Stimulated activated CD8-positive, alpha-beta memory T cell treated with anti-CD3 and anti-CD28 coated beads, Interleukin-7, amount 100 ng/mL, for 48 hours (primary cell): ENCODE results near the gene TOX2.

Source experiments
- DNase-seq, 2 donors: peaks; one replicate each; pipeline ENCODE4 v3.0.0-alpha.2; 2020; ENCODE audit warnings: low read depth in 1 of 2; ENCODE audit errors: extremely low read depth in 1 of 2

The TOX2 gene

GRCh38 chr20:44092551-44093248 is 178.0 kb downstream of the TOX2 start:
- no peak for DNase-seq

DNA sequence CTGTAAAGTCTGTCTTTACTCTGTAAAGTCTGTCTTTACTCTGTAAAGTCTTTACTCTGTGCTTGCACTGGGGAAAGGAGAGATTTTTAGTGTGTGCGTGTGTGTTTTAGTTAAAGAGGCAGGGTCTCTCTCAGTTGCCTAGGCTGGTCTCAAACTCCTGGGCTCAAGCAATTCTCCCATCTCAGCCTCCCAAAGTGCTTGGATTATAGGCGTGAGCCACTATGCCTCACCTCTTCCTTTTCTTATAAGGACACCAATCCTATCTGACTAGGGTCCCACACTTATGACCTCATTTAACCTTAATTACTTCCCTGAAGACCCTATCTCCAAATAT is 178.6 kb downstream of the TOX2 start:
- no peak for DNase-seq

GRCh38 chr20:44095831-44096230 is 181.2 kb downstream of the TOX2 start:
- no peak for DNase-seq

DNA sequence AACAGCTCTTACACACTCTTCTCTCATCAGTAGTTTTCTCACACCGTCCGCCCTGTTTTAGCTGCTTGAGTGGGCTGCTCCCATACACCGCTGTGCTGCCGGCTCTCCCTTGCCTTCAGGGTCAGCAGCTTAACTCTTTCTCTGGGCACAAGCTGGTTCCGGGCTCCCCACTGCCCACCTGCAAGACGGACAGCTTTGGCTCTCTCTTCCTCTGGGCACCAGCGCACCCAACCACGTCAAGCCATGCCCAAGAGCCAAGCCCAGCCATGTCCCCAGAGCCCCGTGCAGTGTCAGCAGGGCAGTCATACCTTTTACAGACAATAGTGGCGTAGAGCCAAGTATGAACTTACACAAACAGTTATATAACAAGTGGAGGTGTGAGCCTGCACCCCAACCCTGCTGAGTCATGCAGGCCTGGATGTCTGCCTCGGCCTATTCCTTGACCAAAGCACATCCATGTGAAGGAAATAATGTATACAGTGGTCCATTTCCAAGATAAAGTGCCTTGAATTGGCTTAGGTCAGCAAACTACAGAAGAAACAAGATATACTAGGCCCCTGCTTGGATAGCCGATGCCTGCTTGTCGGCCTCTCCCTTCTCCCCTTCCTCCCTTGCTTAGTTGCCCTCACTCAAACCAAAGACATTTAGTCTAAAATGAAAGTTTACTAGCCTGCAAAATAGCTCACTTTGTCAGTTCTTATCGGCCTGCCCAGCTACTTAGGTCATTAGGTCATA is 183.0 kb downstream of the TOX2 start:
- DNase-seq, result no peak

GRCh38 chr20:44098256-44098630 is 183.6 kb downstream of the TOX2 start:
- DNase-seq, result no peak

DNA sequence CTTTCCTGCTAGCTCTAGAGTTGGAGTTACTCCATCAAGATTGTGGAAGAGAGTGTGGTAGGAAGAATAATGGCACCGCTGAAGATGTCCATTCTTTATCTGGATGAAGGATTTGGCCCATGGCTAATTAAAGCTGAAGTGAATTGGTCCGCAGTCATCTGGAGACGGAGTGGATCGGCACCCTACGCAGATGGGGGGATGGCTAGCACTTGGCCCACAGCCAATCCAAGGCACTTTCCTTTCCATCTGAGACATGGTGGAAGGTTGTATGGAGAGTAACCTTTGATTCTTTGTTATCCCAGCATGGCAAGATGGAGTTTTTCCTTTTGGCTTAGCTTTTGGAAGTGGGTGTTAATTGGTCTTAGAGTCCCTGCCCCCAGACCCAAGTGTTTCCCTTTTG is 184.0 kb downstream of the TOX2 start:
- no peak for DNase-seq

GRCh38 chr20:44099832-44100231 is 185.2 kb downstream of the TOX2 start:
- DNase-seq, result no peak

DNA sequence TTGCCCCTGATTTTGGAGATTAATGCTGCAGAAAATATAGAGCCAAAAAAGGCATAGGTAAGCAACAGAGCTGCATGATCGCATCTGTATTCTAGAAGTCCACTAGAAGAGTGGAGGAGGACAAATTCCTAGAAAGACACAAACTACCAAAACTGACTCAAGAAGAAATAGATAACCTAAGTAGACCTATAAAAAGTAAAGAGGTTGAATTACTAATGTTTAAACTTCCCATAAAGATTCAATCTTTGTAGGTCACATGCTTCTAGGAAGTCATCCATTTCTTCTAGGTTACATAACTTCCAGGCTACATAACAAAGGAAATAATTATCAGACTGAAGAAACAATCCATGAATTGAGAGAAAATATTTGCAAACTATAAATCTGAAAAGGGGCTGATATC is 187.9 kb downstream of the TOX2 start:
- DNase-seq, result no peak

DNA sequence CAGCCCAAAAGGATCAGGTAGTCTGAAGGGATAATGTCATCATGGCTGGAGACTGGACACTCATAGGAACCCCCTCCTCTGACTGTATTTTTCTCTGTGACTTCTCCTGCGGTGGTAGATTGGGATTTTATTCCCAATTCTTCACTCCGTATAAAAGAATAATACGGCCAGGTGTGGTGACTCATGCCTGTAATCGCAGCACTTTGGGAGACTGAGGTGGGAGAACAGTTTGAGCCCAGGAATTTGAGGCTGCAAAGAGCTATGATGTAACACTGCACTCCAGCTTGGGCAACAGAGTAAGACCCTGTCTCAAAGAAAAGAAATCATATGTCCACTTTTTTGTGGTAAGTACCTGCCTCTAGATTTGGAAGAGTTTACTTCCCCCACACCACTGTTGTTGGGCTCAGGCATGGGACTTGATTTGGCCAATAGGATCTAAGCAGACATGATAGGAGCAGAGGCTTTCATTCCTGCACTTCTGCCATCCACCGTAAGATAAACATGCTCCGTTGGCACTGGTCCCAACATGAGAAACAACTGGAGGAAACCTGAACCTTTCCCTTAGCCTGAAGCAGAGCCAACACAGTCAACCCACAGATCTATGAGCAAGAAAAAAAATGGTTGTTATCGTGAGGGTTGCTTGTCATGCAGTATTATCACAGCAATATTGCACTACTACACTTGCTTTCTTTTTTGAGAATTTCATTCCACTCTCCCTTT is 190.3 kb downstream of the TOX2 start:
- DNase-seq, result no peak

DNA sequence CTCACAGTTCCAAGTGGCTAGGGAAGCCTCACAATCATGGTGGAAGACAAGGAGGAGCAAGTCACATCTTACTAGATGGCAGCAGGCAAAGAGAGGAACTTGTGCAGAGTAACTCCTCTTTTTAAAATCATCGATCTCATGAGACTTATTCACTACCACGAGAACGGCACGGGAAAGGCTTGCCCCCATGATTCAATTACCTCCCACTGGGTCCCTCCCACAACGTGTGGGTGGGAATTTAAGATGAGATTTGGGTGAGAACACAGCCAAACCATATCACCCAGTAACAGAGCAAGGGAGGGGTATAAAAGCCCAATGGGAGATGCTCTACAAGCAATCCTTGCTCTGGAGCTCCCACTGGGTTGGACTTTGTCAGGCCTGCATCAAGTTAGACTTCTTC is 192.0 kb downstream of the TOX2 start:
- DNase-seq, result no peak

GRCh38 chr20:44109951-44110361 is 195.3 kb downstream of the TOX2 start:
- no peak for DNase-seq

DNA sequence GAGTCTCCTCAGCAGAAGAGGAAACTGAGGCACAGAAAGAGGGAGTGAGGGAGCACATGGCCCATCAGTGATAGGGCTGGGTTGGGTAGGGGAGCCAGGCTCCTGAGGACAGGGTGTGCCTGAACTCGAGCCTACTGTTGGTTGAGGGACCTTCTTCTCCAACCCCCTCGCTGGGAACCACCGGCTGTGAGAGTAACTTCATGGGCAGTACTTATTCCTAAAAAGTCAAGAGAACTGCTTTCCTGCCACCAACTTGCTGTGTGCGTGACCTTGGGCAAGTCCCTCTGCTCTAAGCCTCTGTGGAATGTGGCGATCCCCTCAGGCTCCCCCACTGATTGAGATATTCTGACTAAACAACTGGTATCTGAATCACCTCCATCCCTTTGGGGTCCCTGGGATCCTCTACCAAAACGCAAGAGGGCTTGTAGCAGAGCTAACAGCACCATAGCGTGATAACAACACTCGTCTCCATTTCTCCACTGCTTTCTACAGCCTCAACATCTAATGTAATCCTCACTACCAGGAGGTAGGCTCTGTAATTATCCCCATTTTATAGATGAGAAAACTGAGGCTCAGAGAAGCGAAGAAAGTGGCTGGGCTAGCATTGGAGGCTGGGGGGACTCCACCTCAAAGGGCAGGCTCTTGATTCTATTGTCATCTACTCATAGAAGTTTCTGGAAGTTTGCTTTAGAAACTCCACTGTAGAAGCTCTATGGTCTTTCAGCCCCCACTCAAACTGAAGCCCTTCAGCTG is 196.3 kb downstream of the TOX2 start:
- no peak for DNase-seq

- DNase-seq, result no peak
These were observed 197.2 kb downstream of the TOX2 start for GRCh38 chr20:44111712-44112335.

DNA sequence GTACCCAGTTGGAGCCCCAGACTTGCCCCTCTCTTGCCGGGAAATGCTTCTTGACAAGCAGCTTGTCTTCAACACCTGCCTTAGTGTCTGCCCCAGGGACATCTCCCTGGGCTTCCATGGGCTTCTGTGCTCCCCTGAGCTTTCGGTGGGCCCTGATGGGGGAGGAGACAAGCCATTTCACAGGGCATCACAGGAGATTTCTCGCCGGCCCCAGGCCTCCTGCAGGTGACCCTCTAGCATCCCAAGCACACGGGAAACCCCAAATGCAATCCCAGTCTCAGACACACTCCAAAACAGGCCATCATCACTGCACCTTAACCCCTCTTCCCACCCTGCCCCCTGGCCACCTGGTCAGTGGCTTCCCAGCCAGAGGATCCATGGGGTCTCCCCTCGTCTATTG is 197.8 kb downstream of the TOX2 start:
- no peak for DNase-seq

- DNase-seq, result no peak
These were observed 198.4 kb downstream of the TOX2 start for GRCh38 chr20:44112889-44113617.

- DNase-seq, result no peak
These were observed 199.1 kb downstream of the TOX2 start for GRCh38 chr20:44113618-44114376.

- DNase-seq, result no peak
These were observed 200.5 kb downstream of the TOX2 start for GRCh38 chr20:44115181-44115580.

- DNase-seq, result no peak
These were observed 201.4 kb downstream of the TOX2 start for GRCh38 chr20:44115762-44116644.
